Thyroid gland (tissue), 4 donors: ENCODE data around the gene HGD.

ENCODE experiments used
- POLR2A ChIP-seq, 2 donors: fragments of 450-650 bp; IDR thresholded peaks; one replicate each; pipeline ENCODE4 v1.6.1; 2017; ENCODE audit warnings: antibody characterized with exemption in 2 of 2, mild to moderate bottlenecking in 2 of 2, moderate library complexity in 1 of 2
- TF ChIP-seq, protein P1 (sequence below), 6 experiments: fragments of 200-600 bp in 3 of 6; fragments of 450-650 bp in 3 of 6; sonication (generic) in 3 of 6; IDR thresholded peaks; one replicate each; pipeline ENCODE4 v1.5.1; 2016 to 2019; ENCODE audit warnings: antibody characterized with exemption in 6 of 6, mild to moderate bottlenecking in 2 of 6, inconsistent platforms in 1 of 6, moderate library complexity in 1 of 6

DNA sequence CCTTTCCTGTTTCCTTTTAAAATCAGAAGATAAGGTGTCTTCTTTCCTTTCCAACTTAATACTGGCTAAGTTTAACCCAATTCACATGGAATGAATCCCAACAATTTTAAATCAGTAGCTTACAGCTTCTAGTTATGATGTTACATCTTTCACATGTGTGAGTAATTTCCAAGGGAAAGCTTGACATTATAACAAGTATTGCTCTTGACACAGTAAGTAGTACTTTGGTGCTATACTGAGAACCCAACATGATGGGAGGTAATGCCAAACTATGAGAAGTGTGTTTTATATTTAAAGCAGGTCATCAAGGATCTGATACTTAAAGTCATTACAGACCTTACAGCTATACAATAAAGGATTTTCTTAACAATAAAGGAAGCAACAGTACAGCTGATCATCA is 31.2 kb upstream of the HGD start:
- TF ChIP-seq, protein P1, sequence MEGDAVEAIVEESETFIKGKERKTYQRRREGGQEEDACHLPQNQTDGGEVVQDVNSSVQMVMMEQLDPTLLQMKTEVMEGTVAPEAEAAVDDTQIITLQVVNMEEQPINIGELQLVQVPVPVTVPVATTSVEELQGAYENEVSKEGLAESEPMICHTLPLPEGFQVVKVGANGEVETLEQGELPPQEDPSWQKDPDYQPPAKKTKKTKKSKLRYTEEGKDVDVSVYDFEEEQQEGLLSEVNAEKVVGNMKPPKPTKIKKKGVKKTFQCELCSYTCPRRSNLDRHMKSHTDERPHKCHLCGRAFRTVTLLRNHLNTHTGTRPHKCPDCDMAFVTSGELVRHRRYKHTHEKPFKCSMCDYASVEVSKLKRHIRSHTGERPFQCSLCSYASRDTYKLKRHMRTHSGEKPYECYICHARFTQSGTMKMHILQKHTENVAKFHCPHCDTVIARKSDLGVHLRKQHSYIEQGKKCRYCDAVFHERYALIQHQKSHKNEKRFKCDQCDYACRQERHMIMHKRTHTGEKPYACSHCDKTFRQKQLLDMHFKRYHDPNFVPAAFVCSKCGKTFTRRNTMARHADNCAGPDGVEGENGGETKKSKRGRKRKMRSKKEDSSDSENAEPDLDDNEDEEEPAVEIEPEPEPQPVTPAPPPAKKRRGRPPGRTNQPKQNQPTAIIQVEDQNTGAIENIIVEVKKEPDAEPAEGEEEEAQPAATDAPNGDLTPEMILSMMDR (IDR thresholded peaks at IDR 0.05) = no peak
- no peak for TF ChIP-seq POLR2A (IDR thresholded peaks at IDR 0.05)
